K562 (cell line): ENCODE measurements around the gene MAPK4. TPM values are rescaled to one million over a fixed set of nuclear protein-coding genes. Genes with fewer than 3 reads are reported as not detected.

Source experiments
- ATAC-seq: fragments of 200-7000 bp; cut with Tn5 transposase; 3 replicates; pipeline ENCODE4 v1.9.1; 2020; ENCODE audit warnings: moderate library complexity
- BruUV-seq: library from RNA; stranded (reverse); fragments of 400-500 nt; replicated peaks from 2 replicates; lab custom pipeline; 2021; lab: Mats Ljungman, UMichigan
- CTCF ChIA-PET: fragments of 300-600 bp; formaldehyde crosslinking; extraction: SDS; loops from one replicate; lab custom pipeline; 2021; ENCODE audit warnings: low intra/inter-chr PET ratio; lab: Yijun Ruan, JAX
- POLR2A ChIA-PET: fragments of 300-600, 350-650 bp; sonication (Branson Sonifier 250); formaldehyde crosslinking; extraction: SDS; loops from one replicate; lab custom pipeline; 2021; ENCODE audit warnings: antibody characterized with exemption, inconsistent platforms; lab: Yijun Ruan, JAX
- DNase-seq, 4 experiments: peaks; one replicate each; pipeline versions ENCODE4 v3.0.0 to v3.0.0-alpha.2; 2011 to 2018; ENCODE audit warnings: low spot score in 3 of 4, mixed read lengths in 3 of 4; ENCODE audit errors: extremely low read depth in 1 of 4
- FAIRE-seq: peaks from 2 replicates; lab custom pipeline; 2011; peaks lifted over from hg19 to GRCh38; lab: Jason Lieb, UNC
- H2AFZ ChIP-seq: 2 replicates; pipeline ENCODE4 v1.6.0; 2011; ENCODE audit warnings: low read depth, low read length, control low read depth, inconsistent platforms
- H3K27ac ChIP-seq: fragments of 200-600 bp; 3 replicates; pipeline ENCODE4 v1.8.0; 2011; ENCODE audit warnings: low read depth, mild to moderate bottlenecking, control low read depth, inconsistent platforms, low read length, moderate library complexity, mixed read lengths; ENCODE audit errors: extremely low read depth
- H3K27me3 ChIP-seq, 2 experiments: fragments of 300-600 bp in 1 of 2; 2 replicates in 1 of 2; 3 replicates in 1 of 2; pipeline versions ENCODE4 v1.6.0 to v1.8.0; 2011; ENCODE audit warnings: inconsistent platforms in 2 of 2, low read length in 2 of 2, mild to moderate bottlenecking in 1 of 2, mixed read lengths in 1 of 2, moderate library complexity in 1 of 2; ENCODE audit not compliant: control insufficient read depth in 2 of 2, insufficient read depth in 2 of 2
- H3K36me3 ChIP-seq: fragments of 300-600 bp; 3 replicates; pipeline ENCODE4 v1.8.0; 2011; ENCODE audit warnings: mild to moderate bottlenecking, low read length, inconsistent platforms; ENCODE audit not compliant: control insufficient read depth, insufficient read depth
- H3K4me1 ChIP-seq, 2 experiments: fragments of 200-600 bp in 1 of 2; replicated peaks in 1 of 2; 2 replicates in 1 of 2; 3 replicates in 1 of 2; pipeline versions ENCODE4 v1.5.1 to v1.8.0; 2011; ENCODE audit warnings: inconsistent platforms in 2 of 2, low read length in 2 of 2, mild to moderate bottlenecking in 1 of 2, mixed read lengths in 1 of 2, moderate library complexity in 1 of 2; ENCODE audit not compliant: control insufficient read depth in 2 of 2, insufficient read depth in 2 of 2
- H3K4me2 ChIP-seq: 2 replicates; pipeline ENCODE4 v1.6.1; 2011; ENCODE audit warnings: low read length, control low read depth, inconsistent platforms, mixed read lengths; ENCODE audit not compliant: insufficient read depth
- H3K4me3 ChIP-seq: fragments of 200-600 bp; sonication (generic), shearing (Covaris generic); 2 replicates; pipeline ENCODE4 v1.5.1; 2016; ENCODE audit warnings: control low read depth, inconsistent platforms
- H3K79me2 ChIP-seq: fragments of 200-600 bp; 3 replicates; pipeline ENCODE4 v1.8.0; 2011; ENCODE audit warnings: low read length, inconsistent platforms; ENCODE audit not compliant: control insufficient read depth, insufficient read depth
- H3K9ac ChIP-seq, 2 experiments: 2 replicates each; pipeline versions ENCODE4 v1.6.0 to v1.6.1; 2011; ENCODE audit warnings: low read depth in 2 of 2, low read length in 2 of 2, control low read depth in 1 of 2, inconsistent platforms in 1 of 2, mild to moderate bottlenecking in 1 of 2, mixed read lengths in 1 of 2; ENCODE audit not compliant: insufficient read depth in 1 of 2
- H3K9me1 ChIP-seq: one replicate; pipeline ENCODE4 v1.6.0; 2011; ENCODE audit warnings: inconsistent platforms, mild to moderate bottlenecking, low read length, moderate library complexity; ENCODE audit not compliant: control insufficient read depth, insufficient read depth
- H3K9me3 ChIP-seq: replicated peaks from 2 replicates; pipeline ENCODE4 v1.5.1; 2011; ENCODE audit warnings: low read depth, low read length, inconsistent platforms; ENCODE audit not compliant: control insufficient read depth, insufficient read depth
- H4K20me1 ChIP-seq: replicated peaks from 2 replicates; pipeline ENCODE4 v1.6.1; 2011; ENCODE audit warnings: low read length, inconsistent platforms, mixed read lengths; ENCODE audit not compliant: control insufficient read depth, insufficient read depth
- ARID3A ChIP-seq: IDR thresholded peaks from 2 replicates; pipeline ENCODE4 v1.6.1; 2012; ENCODE audit warnings: low read depth, low read length, improper control_type of control experiment, borderline replicate concordance
- CREB5 ChIP-seq: fragments of 250-450 bp; sonication (Bioruptor Pico); IDR thresholded peaks from 2 replicates; pipeline ENCODE4 v1.5.0; 2020; ENCODE audit warnings: mild to moderate bottlenecking
- DPF2 ChIP-seq: fragments of 450-650 bp; IDR thresholded peaks from 2 replicates; pipeline ENCODE4 v1.6.1; 2016
- ETS2 ChIP-seq: IDR thresholded peaks from 2 replicates; pipeline ENCODE4 v1.6.1; 2016; ENCODE audit warnings: borderline replicate concordance, missing genetic modification characterization, mild to moderate bottlenecking, moderate library complexity, missing compliant biosample characterization; ENCODE audit not compliant: poor library complexity, severe bottlenecking
- GATAD2B ChIP-seq: fragments of 450-650 bp; IDR thresholded peaks from 2 replicates; pipeline ENCODE4 v1.6.1; 2017; ENCODE audit warnings: mild to moderate bottlenecking, borderline replicate concordance
- MXD1 ChIP-seq: fragments of 250-450 bp; sonication (Bioruptor Pico); IDR thresholded peaks from 2 replicates; pipeline ENCODE4 v1.8.0; 2021; ENCODE audit warnings: borderline replicate concordance, mild to moderate bottlenecking, moderate library complexity; ENCODE audit not compliant: poor library complexity, severe bottlenecking
- NCOA2 ChIP-seq, 2 experiments: fragments of 450-650 bp; IDR thresholded peaks; 2 replicates each; pipeline ENCODE4 v1.6.1; 2018; ENCODE audit warnings: mild to moderate bottlenecking in 2 of 2, moderate library complexity in 1 of 2; ENCODE audit not compliant: partially characterized antibody in 2 of 2
- NFATC3 ChIP-seq: fragments of 450-650 bp; IDR thresholded peaks from 2 replicates; pipeline ENCODE4 v1.6.1; 2017; ENCODE audit warnings: mild to moderate bottlenecking
- NFYB ChIP-seq: IDR thresholded peaks from 2 replicates; pipeline ENCODE4 v1.6.1; 2011; ENCODE audit warnings: mild to moderate bottlenecking, moderate library complexity; ENCODE audit not compliant: insufficient read length; ENCODE audit errors: extremely low read depth
- NRF1 ChIP-seq, 2 experiments: fragments of 450-650 bp; IDR thresholded peaks in 1 of 2; conservative IDR thresholded peaks in 1 of 2; 2 replicates each; pipeline ENCODE4 v1.6.1; 2014; ENCODE audit warnings: mild to moderate bottlenecking in 2 of 2
- SIRT6 ChIP-seq: IDR thresholded peaks from one replicate; pipeline ENCODE4 v1.6.1; 2012; ENCODE audit warnings: low read depth, mild to moderate bottlenecking, control low read depth, inconsistent platforms, low read length, moderate library complexity
- SPI1 ChIP-seq: IDR thresholded peaks from 2 replicates; pipeline ENCODE4 v1.6.1; 2011; ENCODE audit warnings: low read depth, low read length, control low read depth, borderline replicate concordance
- TBP ChIP-seq: optimal IDR thresholded peaks from 2 replicates; pipeline ENCODE3; 2011; ENCODE audit warnings: low read depth, low read length, improper control_type of control experiment
- XRCC5 ChIP-seq: fragments of 200-400 bp; formaldehyde crosslinking; IDR thresholded peaks from 2 replicates; pipeline ENCODE4 v1.6.1; 2017; ENCODE audit warnings: low read depth, mild to moderate bottlenecking, low read length
- ZBTB5 ChIP-seq: fragments of 450-650 bp; IDR thresholded peaks from 2 replicates; pipeline ENCODE4 v1.6.1; 2017; ENCODE audit warnings: antibody characterized with exemption
- ZNF79 ChIP-seq: fragments of 250-450 bp; sonication (Bioruptor Pico); IDR thresholded peaks from 2 replicates; pipeline ENCODE4 v1.4.0; 2020; ENCODE audit warnings: low read depth, mild to moderate bottlenecking, moderate library complexity
- WGBS: fragments of 100-300 bp; shearing (Covaris generic); methylation state at CpG from one replicate; pipeline ENCODE4 v1.1.6; 2016; ENCODE audit warnings: low coverage, mixed read lengths; ENCODE audit not compliant: insufficient coverage; ENCODE audit errors: missing lambda C conversion rate; 5-methylcytosine and 5-hydroxymethylcytosine counted together
- in situ Hi-C: fragments of 300-500 bp; cut with MboI; formaldehyde crosslinking; loops from 4 replicates; pipeline ENCODE4 v1.15.0; 2018; ENCODE audit warnings: inconsistent platforms, mixed read lengths
- intact Hi-C: fragments of 100-400 bp; cut with micrococcal nuclease; formaldehyde crosslinking; loops from 2 replicates; pipeline ENCODE4 v1.14.2; 2022
- polyA plus RNA-seq, 8 experiments: library from polyadenylated mRNA; depleted of rRNA in 4 of 8; stranded (reverse) in 5 of 8; unstranded in 3 of 8; fragments of >200 nt; fragmentation: Nextera tagmentation in 2 of 8; fragmentation: Illumina TruSeq in 1 of 8; extraction: Ambion mirVana in 2 of 8; extraction: Trizol in 1 of 8; gene quantifications; 2 replicates each; pipeline versions ENCODE4 v1.2.1 to v1.2.3, GENCODE V29; 2011 to 2014; ENCODE audit warnings: inconsistent platforms in 1 of 8, missing spikeins in 1 of 8
- total RNA-seq, 7 experiments: library from RNA; depleted of rRNA in 6 of 7; stranded (reverse); fragments of >200 nt in 6 of 7; fragmentation: Illumina TruSeq in 2 of 7; extraction: Trizol in 2 of 7; gene quantifications; 2 replicates each; pipeline versions ENCODE4 v1.2.1 to v1.2.3, GENCODE V29; 2011 to 2021; ENCODE audit warnings: low replicate concordance in 1 of 7

The MAPK4 gene
- total and polyA plus RNA-seq, 9 of the 15 experiments (the other 6 are each of a cell fraction or from before 2014, with no cell fraction given), result not detected

- no peak overlapping the region for H3K4me3 ChIP-seq
- no peaks in the 10 kb centered on the region for H3K9me1 ChIP-seq
- H2AFZ ChIP-seq, result no peak overlapping the region
- H4K20me1 ChIP-seq, result 0 out of 2 replicates have a peak, but pooled peaks cover 3% of the 10 kb centered on the region
- H3K9ac ChIP-seq, result no peak overlapping the region
- no TSS peak for BruUV-seq
- no peaks in the 10 kb centered on the region for H3K36me3 ChIP-seq
- CTCF ChIA-PET, result no interaction called here
- H3K9me3 ChIP-seq, result no peaks in the 10 kb centered on the region
- ATAC-seq (no peak), DNase-seq (no peak), FAIRE-seq (no peak)
- in situ Hi-C loops (no loop called here), intact Hi-C loops (no loop called here)
- 4% methylated on average over 2 of the region's 2 CpGs for WGBS
- H3K27ac ChIP-seq, result no peak overlapping the region
- POLR2A ChIA-PET, result no interaction called here
- no peaks in the 10 kb centered on the region for H3K79me2 ChIP-seq
- H3K4me1 ChIP-seq, result no peaks in the 10 kb centered on the region
- no peak overlapping the region for H3K4me2 ChIP-seq
- H3K27me3 ChIP-seq, result peaks cover 0 to 8% of the 10 kb centered on the region in 2 experiments; a peak in 4 of 5 replicates
- no peak for TF ChIP-seq NRF1 (conservative IDR thresholded peaks at IDR 0.05 in 1 of 2, IDR thresholded peaks at IDR 0.05 in 1 of 2)
- TF ChIP-seq SIRT6, result no peak
- no peak for TF ChIP-seq CREB5 (CRISPR knock-in tag)
- TF ChIP-seq ZNF79, result no peak
- TF ChIP-seq SPI1, result no peak
- TF ChIP-seq TBP, result no peak
- no peak for TF ChIP-seq ETS2
- TF ChIP-seq ARID3A, result no peak
- TF ChIP-seq NFYB, result no peak
- TF ChIP-seq MXD1 (CRISPR knock-in tag), result no peak
- no peak for TF ChIP-seq ZBTB5
- no peak for TF ChIP-seq GATAD2B
- no peak for TF ChIP-seq XRCC5
- TF ChIP-seq NCOA2 (IDR thresholded peaks at IDR 0.05; ENCODE audit: partially characterized antibody in 2 of 2), result no peak
- TF ChIP-seq DPF2, result no peak
- no peak for TF ChIP-seq NFATC3
Measured at GRCh38 chr18:50628533-50628905, 68.6 kb downstream of the MAPK4 start.
